K562 (cell line): ENCODE results near the gene KCNK10. TPM values are rescaled to one million over a fixed set of nuclear protein-coding genes. Genes with fewer than 3 reads are reported as not detected.

Source experiments
- polyA plus RNA-seq, 8 experiments: library from polyadenylated mRNA; depleted of rRNA in 4 of 8; stranded (reverse) in 5 of 8; unstranded in 3 of 8; fragments of >200 nt; fragmentation: Nextera tagmentation in 2 of 8; fragmentation: Illumina TruSeq in 1 of 8; extraction: Ambion mirVana in 2 of 8; extraction: Trizol in 1 of 8; gene quantifications; 2 replicates each; pipeline versions ENCODE4 v1.2.1 to v1.2.3, GENCODE V29; 2011 to 2014; ENCODE audit warnings: inconsistent platforms in 1 of 8, missing spikeins in 1 of 8
- total RNA-seq, 7 experiments: library from RNA; depleted of rRNA in 6 of 7; stranded (reverse); fragments of >200 nt in 6 of 7; fragmentation: Illumina TruSeq in 2 of 7; extraction: Trizol in 2 of 7; gene quantifications; 2 replicates each; pipeline versions ENCODE4 v1.2.1 to v1.2.3, GENCODE V29; 2011 to 2021; ENCODE audit warnings: low replicate concordance in 1 of 7
- TF ChIP-seq, protein P1 (sequence below): fragments of 200-600 bp; sonication (generic); IDR thresholded peaks from one replicate; pipeline ENCODE4 v1.6.1; 2012; ENCODE audit warnings: mild to moderate bottlenecking, low read depth, low read length, inconsistent platforms

The KCNK10 gene
- total and polyA plus RNA-seq, 9 of the 15 experiments (the other 6 are each of a cell fraction or from before 2014, with no cell fraction given), result not detected

GRCh38 chr14:88325883-88326282 is 2.8 kb upstream of the KCNK10 start (continued):
- TF ChIP-seq, protein P1, sequence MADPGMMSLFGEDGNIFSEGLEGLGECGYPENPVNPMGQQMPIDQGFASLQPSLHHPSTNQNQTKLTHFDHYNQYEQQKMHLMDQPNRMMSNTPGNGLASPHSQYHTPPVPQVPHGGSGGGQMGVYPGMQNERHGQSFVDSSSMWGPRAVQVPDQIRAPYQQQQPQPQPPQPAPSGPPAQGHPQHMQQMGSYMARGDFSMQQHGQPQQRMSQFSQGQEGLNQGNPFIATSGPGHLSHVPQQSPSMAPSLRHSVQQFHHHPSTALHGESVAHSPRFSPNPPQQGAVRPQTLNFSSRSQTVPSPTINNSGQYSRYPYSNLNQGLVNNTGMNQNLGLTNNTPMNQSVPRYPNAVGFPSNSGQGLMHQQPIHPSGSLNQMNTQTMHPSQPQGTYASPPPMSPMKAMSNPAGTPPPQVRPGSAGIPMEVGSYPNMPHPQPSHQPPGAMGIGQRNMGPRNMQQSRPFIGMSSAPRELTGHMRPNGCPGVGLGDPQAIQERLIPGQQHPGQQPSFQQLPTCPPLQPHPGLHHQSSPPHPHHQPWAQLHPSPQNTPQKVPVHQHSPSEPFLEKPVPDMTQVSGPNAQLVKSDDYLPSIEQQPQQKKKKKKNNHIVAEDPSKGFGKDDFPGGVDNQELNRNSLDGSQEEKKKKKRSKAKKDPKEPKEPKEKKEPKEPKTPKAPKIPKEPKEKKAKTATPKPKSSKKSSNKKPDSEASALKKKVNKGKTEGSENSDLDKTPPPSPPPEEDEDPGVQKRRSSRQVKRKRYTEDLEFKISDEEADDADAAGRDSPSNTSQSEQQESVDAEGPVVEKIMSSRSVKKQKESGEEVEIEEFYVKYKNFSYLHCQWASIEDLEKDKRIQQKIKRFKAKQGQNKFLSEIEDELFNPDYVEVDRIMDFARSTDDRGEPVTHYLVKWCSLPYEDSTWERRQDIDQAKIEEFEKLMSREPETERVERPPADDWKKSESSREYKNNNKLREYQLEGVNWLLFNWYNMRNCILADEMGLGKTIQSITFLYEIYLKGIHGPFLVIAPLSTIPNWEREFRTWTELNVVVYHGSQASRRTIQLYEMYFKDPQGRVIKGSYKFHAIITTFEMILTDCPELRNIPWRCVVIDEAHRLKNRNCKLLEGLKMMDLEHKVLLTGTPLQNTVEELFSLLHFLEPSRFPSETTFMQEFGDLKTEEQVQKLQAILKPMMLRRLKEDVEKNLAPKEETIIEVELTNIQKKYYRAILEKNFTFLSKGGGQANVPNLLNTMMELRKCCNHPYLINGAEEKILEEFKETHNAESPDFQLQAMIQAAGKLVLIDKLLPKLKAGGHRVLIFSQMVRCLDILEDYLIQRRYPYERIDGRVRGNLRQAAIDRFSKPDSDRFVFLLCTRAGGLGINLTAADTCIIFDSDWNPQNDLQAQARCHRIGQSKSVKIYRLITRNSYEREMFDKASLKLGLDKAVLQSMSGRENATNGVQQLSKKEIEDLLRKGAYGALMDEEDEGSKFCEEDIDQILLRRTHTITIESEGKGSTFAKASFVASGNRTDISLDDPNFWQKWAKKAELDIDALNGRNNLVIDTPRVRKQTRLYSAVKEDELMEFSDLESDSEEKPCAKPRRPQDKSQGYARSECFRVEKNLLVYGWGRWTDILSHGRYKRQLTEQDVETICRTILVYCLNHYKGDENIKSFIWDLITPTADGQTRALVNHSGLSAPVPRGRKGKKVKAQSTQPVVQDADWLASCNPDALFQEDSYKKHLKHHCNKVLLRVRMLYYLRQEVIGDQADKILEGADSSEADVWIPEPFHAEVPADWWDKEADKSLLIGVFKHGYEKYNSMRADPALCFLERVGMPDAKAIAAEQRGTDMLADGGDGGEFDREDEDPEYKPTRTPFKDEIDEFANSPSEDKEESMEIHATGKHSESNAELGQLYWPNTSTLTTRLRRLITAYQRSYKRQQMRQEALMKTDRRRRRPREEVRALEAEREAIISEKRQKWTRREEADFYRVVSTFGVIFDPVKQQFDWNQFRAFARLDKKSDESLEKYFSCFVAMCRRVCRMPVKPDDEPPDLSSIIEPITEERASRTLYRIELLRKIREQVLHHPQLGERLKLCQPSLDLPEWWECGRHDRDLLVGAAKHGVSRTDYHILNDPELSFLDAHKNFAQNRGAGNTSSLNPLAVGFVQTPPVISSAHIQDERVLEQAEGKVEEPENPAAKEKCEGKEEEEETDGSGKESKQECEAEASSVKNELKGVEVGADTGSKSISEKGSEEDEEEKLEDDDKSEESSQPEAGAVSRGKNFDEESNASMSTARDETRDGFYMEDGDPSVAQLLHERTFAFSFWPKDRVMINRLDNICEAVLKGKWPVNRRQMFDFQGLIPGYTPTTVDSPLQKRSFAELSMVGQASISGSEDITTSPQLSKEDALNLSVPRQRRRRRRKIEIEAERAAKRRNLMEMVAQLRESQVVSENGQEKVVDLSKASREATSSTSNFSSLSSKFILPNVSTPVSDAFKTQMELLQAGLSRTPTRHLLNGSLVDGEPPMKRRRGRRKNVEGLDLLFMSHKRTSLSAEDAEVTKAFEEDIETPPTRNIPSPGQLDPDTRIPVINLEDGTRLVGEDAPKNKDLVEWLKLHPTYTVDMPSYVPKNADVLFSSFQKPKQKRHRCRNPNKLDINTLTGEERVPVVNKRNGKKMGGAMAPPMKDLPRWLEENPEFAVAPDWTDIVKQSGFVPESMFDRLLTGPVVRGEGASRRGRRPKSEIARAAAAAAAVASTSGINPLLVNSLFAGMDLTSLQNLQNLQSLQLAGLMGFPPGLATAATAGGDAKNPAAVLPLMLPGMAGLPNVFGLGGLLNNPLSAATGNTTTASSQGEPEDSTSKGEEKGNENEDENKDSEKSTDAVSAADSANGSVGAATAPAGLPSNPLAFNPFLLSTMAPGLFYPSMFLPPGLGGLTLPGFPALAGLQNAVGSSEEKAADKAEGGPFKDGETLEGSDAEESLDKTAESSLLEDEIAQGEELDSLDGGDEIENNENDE, result no peak
